TTC549 (cell line): ENCODE measurements around the gene DNAJB6.

ENCODE experiments used
- FAIRE-seq: peaks from 2 replicates; lab custom pipeline; 2012; peaks lifted over from hg19 to GRCh38; lab: Jason Lieb, UNC

DNAJB6 gene

GRCh38 chr7:157409753-157410727, 73.2 kb downstream of the DNAJB6 start:
- no peak for FAIRE-seq

- no peak for FAIRE-seq
Observed at GRCh38 chr7:157410831-157411556, 74.2 kb downstream of the DNAJB6 start.

- FAIRE-seq = no peak
Observed at GRCh38 chr7:157411580-157411979, 74.8 kb downstream of the DNAJB6 start.

DNA sequence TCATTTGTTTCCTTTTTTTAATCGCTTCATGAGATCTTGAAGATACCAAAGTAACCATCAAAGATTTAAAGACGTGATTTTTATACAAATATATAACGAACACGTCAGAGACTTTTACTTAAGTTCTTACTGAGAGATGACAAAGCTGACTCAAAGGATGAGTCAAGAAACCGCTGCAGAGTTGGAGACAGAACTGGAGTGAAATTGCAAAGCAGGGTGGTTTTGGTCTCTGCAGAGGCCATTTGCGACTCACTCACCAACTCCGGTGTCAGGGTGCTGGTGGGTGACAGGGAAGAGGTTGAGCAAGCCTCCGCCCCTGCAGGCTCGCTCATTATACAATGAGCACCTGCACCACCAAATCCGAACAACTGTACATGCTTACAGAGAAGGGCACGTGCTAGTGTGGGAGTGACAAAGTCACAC, 75.2 kb downstream of the DNAJB6 start:
- no peak for FAIRE-seq

DNA sequence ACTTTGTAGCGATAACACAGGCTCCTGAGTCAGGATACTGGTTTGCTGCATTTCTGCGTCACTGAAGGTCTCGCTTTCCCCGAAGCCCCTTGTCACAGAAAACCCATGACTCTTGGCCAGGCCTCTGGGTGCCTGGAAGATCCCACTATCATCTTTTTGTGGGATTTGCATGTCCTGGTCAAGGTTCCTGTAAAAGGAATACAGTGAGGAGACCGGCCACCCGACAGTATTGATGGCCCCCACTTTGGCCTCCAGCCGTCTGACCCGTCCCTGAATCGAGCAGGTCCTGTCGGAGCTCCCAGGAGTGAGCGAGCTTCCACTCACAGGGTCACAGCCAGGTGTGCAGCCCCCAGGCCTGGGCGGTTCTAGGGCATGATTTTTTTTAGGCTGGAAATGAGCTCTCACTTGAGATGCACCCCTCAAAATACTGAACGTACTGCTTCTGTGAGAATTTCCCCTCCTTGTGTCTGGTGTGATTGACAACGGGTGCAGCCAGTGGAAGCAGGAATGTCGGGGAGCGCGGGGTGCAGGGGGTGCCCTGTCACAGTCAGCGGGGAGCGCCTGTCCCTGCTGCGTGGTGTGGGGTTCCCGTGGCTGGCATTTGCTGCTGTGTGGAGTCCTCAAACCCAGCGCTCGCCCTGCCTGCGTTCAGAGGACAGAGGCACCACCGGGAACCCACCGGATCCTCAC, 75.8 kb downstream of the DNAJB6 start:
- no peak for FAIRE-seq

DNA sequence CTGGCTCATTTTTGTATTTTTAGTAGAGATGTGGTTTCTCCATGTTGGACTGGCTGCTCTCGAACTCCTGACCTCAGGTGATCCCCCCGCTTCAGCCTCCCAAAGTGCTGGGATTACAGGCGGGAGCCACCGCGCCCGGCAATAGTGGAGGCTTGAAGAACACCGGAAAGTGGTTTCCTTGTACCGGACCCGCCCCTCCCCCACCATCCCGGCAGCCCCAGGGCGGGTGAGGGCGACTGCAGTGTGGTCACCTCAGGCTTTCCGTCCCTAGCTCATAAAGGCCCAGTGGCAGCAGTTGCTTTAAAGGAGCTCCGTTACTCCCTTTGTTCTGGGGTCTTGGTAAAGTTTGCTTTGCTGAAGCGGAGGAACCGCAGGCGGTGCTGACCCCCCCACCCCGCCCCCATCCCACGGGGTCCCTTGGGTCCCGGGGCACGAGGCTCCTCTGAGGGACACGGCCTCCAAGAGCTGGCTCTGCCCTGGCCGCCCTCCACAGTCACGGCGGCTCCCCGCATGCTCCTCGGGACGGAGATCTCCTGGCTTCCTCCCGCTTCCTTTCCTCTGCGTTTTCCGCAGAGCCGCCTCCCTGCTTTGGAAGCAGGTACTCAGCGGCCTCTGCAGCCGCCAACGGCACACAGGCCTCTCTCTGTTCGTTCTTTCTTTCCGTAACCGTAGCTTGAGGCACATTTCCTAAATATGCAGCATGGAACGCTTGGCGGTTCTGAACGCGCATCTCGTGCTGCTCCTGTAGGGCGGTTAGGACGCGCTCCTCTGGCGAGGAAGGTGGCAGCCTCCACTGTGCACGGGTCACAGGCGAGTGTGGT, 77.3 kb downstream of the DNAJB6 start:
- FAIRE-seq = no peak

DNA sequence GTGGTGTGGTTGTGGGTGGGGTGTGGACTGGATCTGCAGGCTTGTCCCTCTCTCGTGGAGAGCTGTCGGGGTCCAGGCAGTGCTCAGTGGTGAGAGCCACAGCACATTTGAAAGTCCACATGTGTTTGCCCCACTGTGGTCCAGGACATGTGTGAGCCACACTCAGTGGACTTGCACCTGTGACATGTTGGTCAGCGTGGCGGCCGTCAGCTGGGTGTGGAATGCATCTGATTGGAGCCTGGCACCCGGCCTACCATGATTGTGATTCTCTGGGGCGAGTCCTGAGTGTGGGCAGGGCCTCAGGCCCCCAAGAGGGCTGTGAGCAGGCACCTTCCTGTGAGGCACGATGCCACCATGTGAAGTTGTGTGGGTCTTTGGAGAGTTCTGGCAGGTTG, 77.9 kb downstream of the DNAJB6 start:
- FAIRE-seq = no peak

DNA sequence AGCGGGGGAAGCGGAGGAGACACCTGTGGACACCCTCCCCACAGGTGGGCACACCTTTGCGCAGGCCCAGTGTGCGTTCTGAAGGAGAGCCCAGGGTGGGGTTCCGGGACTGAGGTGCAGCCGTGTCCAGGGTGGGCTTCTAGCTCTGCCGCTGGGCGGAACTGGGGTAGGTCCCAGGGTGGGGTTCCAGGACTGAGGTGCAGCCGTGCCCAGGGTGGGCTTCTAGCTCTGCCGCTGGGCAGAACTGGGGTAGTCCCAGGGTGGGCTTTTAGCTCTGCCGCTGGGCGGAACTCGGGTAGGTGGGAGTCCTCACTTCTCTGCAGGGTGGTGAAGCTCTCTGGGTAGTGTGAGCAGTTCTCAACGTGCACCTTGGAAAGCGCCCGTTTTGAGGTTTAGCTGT, 78.7 kb downstream of the DNAJB6 start:
- FAIRE-seq = no peak

DNA sequence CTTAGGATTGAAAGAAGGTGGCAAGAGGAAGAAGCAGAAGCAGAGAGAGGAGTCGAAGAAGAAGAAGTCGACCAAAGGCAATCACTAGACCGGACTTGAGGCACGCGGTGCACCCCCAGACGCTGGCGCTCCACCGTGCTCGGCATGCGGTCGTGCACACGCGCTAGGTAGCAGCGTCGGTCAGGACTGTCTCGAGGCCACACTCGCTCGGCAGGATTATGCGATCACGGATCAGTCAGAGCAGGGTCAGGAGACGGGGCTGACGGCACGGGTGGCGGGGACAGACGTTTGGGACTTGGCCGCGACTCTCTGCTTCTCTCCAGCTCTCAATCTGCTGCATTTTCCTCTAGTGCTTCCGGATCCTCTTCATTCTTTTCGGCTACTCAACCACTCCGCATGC, 79.2 kb downstream of the DNAJB6 start:
- no peak for FAIRE-seq

- FAIRE-seq = no peak
Observed at GRCh38 chr7:157418204-157419034, 81.6 kb downstream of the DNAJB6 start.

DNA sequence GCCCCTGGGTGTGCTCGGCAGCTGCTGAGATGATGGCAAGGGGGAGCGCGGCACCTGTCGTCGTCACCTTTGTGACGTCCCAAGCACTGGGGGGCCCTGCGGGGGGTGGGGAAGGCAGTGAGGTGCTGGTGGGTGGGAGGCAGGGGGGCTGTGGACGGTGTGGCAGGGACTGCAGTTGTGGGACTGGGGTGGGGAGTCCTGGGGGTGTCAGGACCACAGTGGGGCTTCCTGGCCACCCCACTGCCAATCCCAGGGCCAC, 82.2 kb downstream of the DNAJB6 start:
- no peak for FAIRE-seq

GRCh38 chr7:157422279-157422678, 85.5 kb downstream of the DNAJB6 start:
- FAIRE-seq = no peak

DNA sequence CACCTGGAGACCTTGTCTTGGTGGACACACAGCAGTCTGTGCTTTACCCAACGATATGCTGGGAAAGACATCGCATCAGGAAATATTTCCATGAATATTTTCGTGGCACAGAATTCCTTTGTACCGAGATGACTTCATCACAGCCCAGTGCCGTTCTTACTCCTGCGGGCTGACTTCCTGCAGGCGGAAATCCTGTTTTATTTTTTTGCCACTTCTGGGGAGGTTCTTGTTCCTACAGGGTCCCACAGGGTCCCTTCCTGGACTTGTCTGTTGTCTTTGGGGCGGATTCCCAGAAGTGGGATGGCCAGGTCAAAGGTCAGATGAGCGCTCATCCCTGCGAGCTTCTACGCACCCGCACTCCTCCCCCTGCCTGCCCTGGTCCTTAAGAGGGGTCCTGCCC, 86.5 kb downstream of the DNAJB6 start:
- no peak for FAIRE-seq

GRCh38 chr7:157423886-157424565, 87.2 kb downstream of the DNAJB6 start:
- FAIRE-seq = no peak

DNA sequence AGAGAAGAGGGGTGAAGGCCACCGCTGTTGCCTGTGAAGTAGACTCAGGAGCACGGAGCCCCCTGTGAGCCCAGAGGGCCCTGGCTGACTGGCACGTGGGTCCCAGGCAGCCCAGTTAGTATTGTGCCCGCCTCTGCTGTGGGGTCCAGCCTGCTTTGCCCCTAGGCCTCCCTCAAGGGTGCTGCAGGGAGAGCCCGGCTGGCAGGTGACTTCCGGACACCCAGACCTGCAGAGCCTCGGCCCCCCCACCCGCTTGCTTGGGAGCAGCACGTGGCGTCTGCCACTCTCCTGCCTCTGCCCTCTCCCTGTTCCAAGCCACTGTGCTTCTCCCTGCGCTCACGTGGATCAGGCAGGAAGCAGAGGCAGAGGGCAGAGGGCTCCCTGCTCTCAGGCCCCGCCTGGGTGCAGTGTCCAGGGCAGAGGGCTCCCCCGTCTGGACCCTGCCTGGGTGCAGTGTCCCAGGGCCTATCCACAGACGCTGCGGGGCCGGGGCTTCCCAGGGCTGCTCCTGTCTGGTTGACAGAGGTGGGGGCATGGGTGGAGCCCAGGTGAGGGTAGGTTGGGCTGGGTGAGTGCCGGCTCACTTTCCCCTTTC, 88.4 kb downstream of the DNAJB6 start:
- no peak for FAIRE-seq

DNA sequence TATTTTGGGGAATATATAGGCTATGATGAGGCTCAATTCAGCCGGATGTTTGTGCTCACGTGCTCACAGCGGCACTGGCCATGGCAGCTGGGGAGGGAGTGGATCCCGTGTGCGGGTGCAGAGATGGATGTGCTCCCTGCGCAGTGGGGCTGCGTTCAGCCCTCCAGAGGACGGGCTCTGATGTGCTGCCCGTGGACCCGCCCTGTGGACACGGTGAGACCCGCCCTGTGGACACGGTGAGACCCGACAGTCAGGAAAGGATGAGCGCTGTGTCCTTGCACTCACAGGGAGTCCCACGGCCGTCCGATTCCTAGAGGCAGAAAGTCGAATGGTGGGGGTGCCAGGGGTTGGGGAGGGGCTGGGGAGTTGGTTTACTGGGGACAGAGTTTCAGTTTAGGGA, 89.0 kb downstream of the DNAJB6 start:
- FAIRE-seq = no peak

GRCh38 chr7:157426463-157427301, 89.9 kb downstream of the DNAJB6 start:
- no peak for FAIRE-seq

- no peak for FAIRE-seq
Observed at GRCh38 chr7:157427811-157428553, 91.2 kb downstream of the DNAJB6 start.

DNA sequence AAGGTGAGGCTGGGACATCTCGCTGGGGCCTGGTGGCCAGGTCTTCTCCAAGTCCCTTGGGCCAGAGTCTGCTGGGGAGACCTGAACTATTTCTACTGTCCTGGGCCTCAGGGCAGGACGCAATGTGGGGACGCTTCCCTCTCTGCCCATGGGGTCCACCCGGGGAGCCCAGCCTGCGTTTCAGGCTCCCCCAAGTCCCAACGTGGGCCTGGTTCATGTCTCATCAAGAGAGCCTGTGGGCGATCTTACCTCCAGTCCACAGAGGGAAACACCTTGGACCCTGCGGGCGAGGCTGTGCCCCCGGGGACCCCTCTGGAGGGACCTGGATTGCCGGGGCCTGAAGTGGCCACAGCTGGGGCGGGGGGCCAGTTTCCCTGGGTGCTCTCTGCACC, 91.7 kb downstream of the DNAJB6 start:
- FAIRE-seq = no peak
